HG03439 (cell line): Measurements from ENCODE around the gene LHB.
A peak's percentile ranks its signal among the peaks of the same experiment; 100 is the strongest.

Experiments
- ATAC-seq: cut with Tn5 transposase; IDR thresholded peaks from one replicate; pipeline ENCODE4 v1.9.1; 2021; ENCODE audit warnings: mild to moderate bottlenecking, moderate library complexity; ENCODE audit not compliant: unreplicated experiment

The LHB gene

DNA sequence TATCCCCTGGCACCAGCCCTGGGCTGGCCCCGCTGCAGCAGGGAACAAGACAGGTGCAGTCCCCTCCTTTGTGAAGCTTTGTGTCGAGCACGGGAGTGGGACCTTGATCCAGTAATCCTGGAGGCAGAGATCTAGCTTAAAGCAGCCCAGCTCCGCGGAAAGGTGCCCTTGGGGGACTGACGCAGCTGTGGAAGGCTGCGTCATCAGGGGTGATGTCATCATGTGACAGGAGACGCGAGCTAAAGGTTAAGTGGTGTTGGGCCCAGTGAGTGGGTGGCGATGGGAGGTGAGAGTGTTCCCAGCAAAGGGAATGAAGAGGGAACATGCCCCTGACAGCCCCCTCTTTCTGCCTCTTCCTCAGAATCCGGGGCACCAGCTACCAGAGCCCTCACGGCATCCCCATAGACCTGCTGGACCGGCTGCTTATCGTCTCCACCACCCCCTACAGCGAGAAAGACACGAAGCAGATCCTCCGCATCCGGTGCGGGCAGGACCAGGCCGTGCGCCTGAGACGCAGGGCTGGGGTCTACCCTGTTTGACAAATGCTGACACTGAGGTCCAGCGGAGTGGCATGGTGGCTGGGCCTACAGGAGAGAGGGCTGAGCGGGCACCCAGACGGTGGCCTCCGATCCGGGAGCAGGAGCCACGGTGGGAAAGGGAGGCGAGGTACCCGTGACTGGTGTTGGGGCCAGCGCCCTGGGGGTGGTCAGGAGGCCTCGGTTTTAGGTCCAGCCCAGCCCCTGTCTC is 2.6 kb downstream of the LHB start:
- ATAC-seq: no peak

DNA sequence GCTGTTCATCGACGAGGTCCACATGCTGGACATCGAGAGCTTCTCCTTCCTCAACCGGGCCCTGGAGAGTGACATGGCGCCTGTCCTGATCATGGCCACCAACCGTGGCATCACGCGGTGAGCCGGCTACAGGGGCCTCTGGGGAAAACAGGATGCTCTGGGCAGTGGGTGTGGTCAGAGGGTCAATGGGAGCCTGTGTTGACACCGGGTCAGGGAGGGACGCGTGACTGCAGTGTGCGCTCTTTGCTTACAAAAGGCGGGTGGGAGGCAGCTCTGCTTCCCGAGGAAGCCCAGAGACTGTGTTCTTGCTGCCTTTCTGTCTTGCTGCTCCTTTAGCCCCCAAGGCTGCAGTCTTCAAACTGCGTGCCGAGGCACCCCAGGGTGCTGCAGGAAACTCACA is 5.7 kb downstream of the LHB start:
- ATAC-seq: no peak

DNA sequence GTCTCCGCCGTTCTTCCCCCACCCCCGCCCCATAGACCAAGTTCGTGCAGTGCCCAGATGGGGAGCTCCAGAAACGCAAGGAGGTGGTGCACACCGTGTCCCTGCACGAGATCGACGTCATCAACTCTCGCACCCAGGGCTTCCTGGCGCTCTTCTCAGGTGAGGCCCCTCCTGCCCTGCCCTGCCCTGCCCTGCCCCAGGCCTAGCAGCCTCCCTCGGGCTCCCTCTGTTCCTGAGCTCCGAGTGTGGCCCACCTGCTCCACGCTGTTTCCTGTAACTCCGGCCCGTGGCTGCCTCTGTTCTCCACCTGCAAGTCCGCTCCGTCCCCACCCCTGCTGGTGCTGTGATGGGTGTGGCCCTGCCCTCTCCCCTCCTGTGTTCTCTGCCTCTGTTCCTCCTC is 6.4 kb downstream of the LHB start:
- ATAC-seq: no peak

DNA sequence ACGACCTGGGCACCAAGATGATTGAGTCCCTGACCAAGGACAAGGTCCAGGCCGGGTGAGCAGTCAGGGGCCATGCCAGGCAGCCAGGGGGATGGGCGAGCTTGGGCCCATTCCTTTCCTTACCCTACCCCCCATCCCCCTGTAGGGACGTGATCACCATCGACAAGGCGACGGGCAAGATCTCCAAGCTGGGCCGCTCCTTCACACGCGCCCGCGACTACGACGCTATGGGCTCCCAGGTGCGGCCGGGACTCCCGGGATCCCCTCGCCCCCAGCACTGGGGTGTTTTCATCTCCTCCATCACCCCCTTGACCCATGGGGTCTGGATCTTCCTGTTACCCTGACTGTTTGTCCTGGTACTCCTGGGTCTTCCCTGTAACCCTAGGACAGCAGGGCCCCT is 7.1 kb downstream of the LHB start:
- ATAC-seq: no peak

DNA sequence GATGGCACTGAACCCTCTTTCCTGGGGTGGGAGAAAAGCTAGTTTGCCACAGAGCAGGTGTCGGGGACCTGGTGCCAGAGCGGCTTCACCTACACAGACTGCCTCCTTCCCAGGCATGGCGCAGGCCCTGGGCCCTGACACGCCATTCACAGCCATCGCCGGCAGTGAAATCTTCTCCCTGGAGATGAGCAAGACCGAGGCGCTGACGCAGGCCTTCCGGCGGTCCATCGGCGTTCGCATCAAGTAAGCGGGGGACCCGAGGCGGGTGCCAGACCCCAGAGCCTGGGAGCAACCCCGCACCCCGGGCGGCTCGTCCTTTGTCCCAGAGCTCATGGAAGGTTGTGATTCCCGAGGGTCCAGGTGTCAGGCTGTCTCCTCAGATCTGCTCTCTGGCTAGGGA is 10.0 kb downstream of the LHB start:
- no peak for ATAC-seq

GRCh38 chr19:49004964-49005614 is 11.8 kb downstream of the LHB start:
- no peak for ATAC-seq

DNA sequence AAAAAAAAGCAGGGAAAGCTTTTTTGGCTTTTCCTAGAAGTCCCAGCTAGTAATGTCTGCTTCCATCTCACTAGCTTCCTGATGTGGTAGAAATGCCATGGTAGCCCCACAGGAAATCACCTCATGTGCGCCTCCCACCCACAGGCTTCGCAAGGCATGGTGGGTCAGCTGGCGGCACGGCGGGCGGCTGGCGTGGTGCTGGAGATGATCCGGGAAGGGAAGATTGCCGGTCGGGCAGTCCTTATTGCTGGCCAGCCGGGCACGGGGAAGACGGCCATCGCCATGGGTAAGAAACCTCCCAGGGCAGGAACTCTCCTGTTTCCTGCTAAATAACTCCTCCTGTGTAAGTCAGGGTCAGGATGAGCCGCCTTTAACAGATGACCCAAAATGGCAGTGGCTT is 12.8 kb downstream of the LHB start:
- ATAC-seq: no peak

- no peak for ATAC-seq
These were observed 17.2 kb downstream of the LHB start for GRCh38 chr19:48999481-49000325.

DNA sequence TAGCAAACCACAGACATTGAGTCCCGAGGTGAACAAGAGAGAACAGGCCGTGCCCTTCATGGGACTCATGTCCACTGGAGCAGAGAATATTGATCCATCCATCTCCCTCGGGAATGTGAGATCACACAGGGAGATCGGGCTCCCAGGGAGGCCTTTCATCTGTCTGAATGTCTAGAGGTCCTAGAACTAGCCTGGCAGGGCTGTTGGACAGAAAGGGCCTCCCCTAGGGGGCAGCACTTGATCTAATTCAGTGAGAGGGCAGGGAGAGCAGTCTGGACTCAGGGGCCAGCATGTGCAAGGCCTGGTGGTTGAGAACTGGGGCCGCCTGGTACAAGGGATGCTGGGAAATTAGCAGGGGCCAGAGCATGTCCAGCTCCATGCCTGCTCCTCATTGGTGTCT is 18.9 kb downstream of the LHB start:
- ATAC-seq: no peak

- no peak for ATAC-seq
These were observed 22.9 kb downstream of the LHB start for GRCh38 chr19:48994035-48994386.

- ATAC-seq: peak; percentile 87
These were observed 23.5 kb downstream of the LHB start, which contains the start of the genes GYS1 and RUVBL2 for GRCh38 chr19:48993175-48994034. Gene GYS1 (minus strand): TSS chr19:48993309. CDS start chr19:48993112, 197 bp downstream. Gene RUVBL2 (plus strand): TSS chr19:48993887. CDS start chr19:48993912, 25 bp downstream.

- peak; percentile 2 for ATAC-seq
These were observed 24.2 kb downstream of the LHB start for GRCh38 chr19:48992581-48993174.

- no peak for ATAC-seq
These were observed 24.9 kb downstream of the LHB start for GRCh38 chr19:48991873-48992580.

DNA sequence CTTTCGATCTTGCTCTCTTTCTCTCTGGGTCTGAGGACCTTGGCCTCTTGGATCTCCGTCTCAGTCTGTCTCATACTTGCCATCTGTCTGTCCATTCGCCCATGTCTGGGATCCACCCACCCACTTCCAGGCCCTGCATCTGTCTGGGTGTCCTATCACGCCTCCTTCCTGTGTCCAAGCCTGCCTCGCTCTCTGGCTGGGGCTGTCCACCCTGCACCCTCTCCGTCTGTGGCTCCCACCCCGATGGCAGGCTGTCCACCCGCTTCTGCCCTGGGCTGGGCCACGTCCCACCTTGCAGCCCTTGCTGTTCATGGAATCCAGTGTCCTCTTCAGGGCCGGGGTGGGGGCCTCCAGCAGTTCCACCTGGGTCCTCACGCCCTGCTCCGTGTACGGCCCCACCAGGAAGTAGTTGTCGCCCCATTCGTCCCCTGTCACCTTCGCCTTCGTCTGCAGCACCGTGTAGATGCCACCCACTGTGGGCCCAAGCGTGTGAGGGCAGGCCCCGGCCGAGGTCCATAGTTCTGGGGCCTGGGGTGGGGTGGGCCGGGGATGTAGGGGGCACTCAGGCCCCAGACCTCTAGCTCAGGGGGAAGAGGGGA is 25.8 kb downstream of the LHB start:
- no peak for ATAC-seq

- no peak for ATAC-seq
These were observed 26.5 kb downstream of the LHB start for GRCh38 chr19:48990400-48990799.

- ATAC-seq: no peak
These were observed 27.1 kb downstream of the LHB start for GRCh38 chr19:48989701-48990291.

DNA sequence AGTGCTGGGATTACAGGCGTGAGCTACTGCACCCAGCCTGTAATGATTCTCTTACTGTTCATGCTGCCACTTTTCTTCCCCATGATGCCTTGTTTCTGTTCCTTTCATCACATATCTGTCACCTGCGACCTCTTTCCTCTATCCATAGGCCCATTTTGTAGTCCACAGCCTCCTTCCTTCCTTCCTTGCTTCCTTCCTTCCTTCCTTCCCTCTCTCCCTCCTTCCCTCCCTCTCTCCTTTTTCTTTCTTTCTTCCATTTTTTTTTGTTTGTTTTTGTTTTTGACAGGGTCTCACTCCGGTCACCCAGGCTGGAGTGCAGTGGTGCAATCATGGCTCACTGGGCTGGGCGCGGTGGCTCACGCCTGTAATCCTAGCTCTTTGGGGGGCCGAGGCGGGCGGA is 28.0 kb downstream of the LHB start:
- no peak for ATAC-seq

GRCh38 chr19:48988286-48988685 is 28.6 kb downstream of the LHB start:
- ATAC-seq: no peak

DNA sequence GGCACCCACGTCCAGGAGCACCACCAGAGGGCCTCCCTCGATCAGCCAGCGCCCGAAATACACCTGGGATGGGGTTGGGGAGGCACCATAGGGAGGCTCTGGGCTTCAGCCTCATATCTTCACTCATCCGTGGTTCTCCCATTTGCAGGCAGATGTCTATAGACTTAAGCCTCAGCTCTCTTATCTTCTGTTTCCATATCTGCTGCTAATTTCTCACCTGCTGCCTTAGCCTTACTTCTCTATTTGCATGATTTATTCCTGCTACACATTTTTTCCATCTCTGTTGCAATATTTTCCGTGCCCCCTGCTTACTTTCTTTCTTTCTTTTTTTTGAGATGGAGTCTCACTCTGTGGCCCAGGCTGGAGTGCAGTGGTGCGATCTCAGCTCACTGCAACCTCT is 29.6 kb downstream of the LHB start:
- ATAC-seq: no peak
